Gastroesophageal sphincter (tissue), 3 donors: ENCODE data around the gene NDUFS1.

ENCODE experiments used
- CTCF ChIP-seq, 4 experiments: fragments of 200-600 bp in 2 of 4; fragments of 450-650 bp in 2 of 4; sonication (generic) in 1 of 4; IDR thresholded peaks; one replicate each; pipeline ENCODE4 v1.5.1; 2017 to 2019; ENCODE audit warnings: antibody characterized with exemption in 4 of 4, mild to moderate bottlenecking in 2 of 4, moderate library complexity in 2 of 4
- EP300 ChIP-seq: sonication (generic); formaldehyde crosslinking; IDR thresholded peaks from one replicate; pipeline ENCODE4 v1.6.1; 2017; ENCODE audit warnings: antibody characterized with exemption, mild to moderate bottlenecking
- POLR2A ChIP-seq, 2 donors: fragments of 450-650 bp; IDR thresholded peaks; one replicate each; pipeline ENCODE4 v1.6.1; 2017; ENCODE audit warnings: antibody characterized with exemption in 2 of 2, mild to moderate bottlenecking in 2 of 2, moderate library complexity in 1 of 2
- POLR2AphosphoS5 ChIP-seq: sonication (generic); formaldehyde crosslinking; IDR thresholded peaks from one replicate; pipeline ENCODE4 v1.6.1; 2017; ENCODE audit warnings: antibody characterized with exemption

- TF ChIP-seq CTCF (IDR thresholded peaks at IDR 0.05) (no peak), POLR2A (IDR thresholded peaks at IDR 0.05) (no peak), POLR2AphosphoS5 (no peak), EP300 (no peak)
Measured at GRCh38 chr2:206176121-206176520, 16.9 kb upstream of the NDUFS1 start.
